ENCODE measurements around the gene H6PD.

- TF ChIP-seq CTCF (IDR thresholded peaks at IDR 0.05; ENCODE audit: extremely low read depth in 1 of 2, insufficient read depth in 1 of 2, low read depth in 1 of 2, low read length in 2 of 2) (no peak), MAX (IDR thresholded peaks at IDR 0.05; ENCODE audit: insufficient read depth, insufficient read length) (no peak), JUN (IDR thresholded peaks at IDR 0.05; ENCODE audit: borderline replicate concordance, insufficient read depth, insufficient read length, low read depth) (no peak), EZH2 (IDR thresholded peaks at IDR 0.05; ENCODE audit: borderline replicate concordance, low read depth, low read length, severe bottlenecking) (no peak), MYC (IDR thresholded peaks at IDR 0.05; ENCODE audit: low read depth, low read length) (no peak), POLR2AphosphoS5 (IDR thresholded peaks at IDR 0.05; ENCODE audit: insufficient read depth, low read depth, low read length) (no peak)
These were observed 26.9 kb upstream of the H6PD start for GRCh38 chr1:9207715-9208114.
